Cardiac fibroblast (primary cell): ENCODE data around the gene DEPDC5.
A peak's percentile ranks its signal among the peaks of the same experiment; 100 is the strongest.

Experiments used
- DNase-seq, 2 donors: peaks; one replicate each; pipeline versions ENCODE4 v3.0.0 to v3.0.0-alpha.2; 2010; ENCODE audit warnings: low read depth in 2 of 2
- H3K4me3 ChIP-seq, 2 donors: replicated peaks in 1 of 2; 1 replicate in 1 of 2; 2 replicates in 1 of 2; pipeline ENCODE4 v1.5.1; 2011; ENCODE audit warnings: low read depth in 2 of 2, low read length in 2 of 2, mild to moderate bottlenecking in 2 of 2, moderate library complexity in 1 of 2
- CTCF ChIP-seq: IDR thresholded peaks from one replicate; pipeline ENCODE4 v1.5.1; 2011; ENCODE audit warnings: low read depth, mild to moderate bottlenecking, low read length, inconsistent platforms

The DEPDC5 gene

GRCh38 chr22:31897842-31898805 lies 144.3 kb downstream of the DEPDC5 start:
- H3K4me3 ChIP-seq, result no peak overlapping the region
- TF ChIP-seq CTCF, result no peak
- peak in 1 of 2 donors; percentile 34 for DNase-seq

GRCh38 chr22:31898926-31899325 lies 145.1 kb downstream of the DEPDC5 start:
- no peak for DNase-seq
- no peak for TF ChIP-seq CTCF
- no peak overlapping the region for H3K4me3 ChIP-seq

GRCh38 chr22:31899669-31900068 lies 145.8 kb downstream of the DEPDC5 start:
- DNase-seq, result no peak
- TF ChIP-seq CTCF, result no peak
- no peak overlapping the region for H3K4me3 ChIP-seq

GRCh38 chr22:31901388-31902137 lies 147.7 kb downstream of the DEPDC5 start:
- no peak overlapping the region for H3K4me3 ChIP-seq
- TF ChIP-seq CTCF, result no peak
- peak in 1 of 2 donors; percentile 63 for DNase-seq

GRCh38 chr22:31904651-31905050 lies 150.8 kb downstream of the DEPDC5 start:
- no peak overlapping the region for H3K4me3 ChIP-seq
- TF ChIP-seq CTCF, result no peak
- DNase-seq, result no peak

GRCh38 chr22:31905356-31905755 lies 151.5 kb downstream of the DEPDC5 start:
- H3K4me3 ChIP-seq, result no peak overlapping the region
- no peak for DNase-seq
- TF ChIP-seq CTCF, result no peak
